ENCODE data around the gene UNC93B1. TPM values are rescaled to one million over a fixed set of nuclear protein-coding genes. Genes with fewer than 3 reads are reported as not detected.

UNC93B1 gene
- total RNA-seq, 1 experiment from 2014 or later = 26.5 TPM

GRCh38 chr11:68031144-68031464 lies 27.2 kb upstream of the UNC93B1 start:
- TSS peak; percentile 40 for BruUV-seq (replicated peaks)
- Histone ChIP-seq H3K4me3 (ENCODE audit: low read depth, low read length) (peak overlapping the region; percentile 98), H3K9me3 (no peaks in the 10 kb centered on the region), H3K4me1 (peaks cover 13% of the 10 kb centered on the region), H3K36me3 (ENCODE audit: control insufficient read depth, insufficient read depth, low read length) (peaks cover 4% of the 10 kb centered on the region), H3K27me3 (replicated peaks; ENCODE audit: control insufficient read depth, insufficient read depth, low read length) (no peaks in the 10 kb centered on the region)
- ChIA-PET CTCF (interaction anchor here (2.0 kb wide), 1 partner anchor 21 kb away, joined by 5 read pairs; the partner anchor contains the start of gene ALDH3B1), POLR2A (no interaction called here)
- Mint-ChIP-seq H3K9me3 (ENCODE audit: unreplicated experiment) (no peaks in the 10 kb centered on the region), H3K36me3 (ENCODE audit: insufficient read depth, unreplicated experiment) (peaks cover 31% of the 10 kb centered on the region), H3K27me3 (ENCODE audit: insufficient read depth, unreplicated experiment) (no peaks in the 10 kb centered on the region), H3K4me1 (ENCODE audit: low read depth, unreplicated experiment) (peaks cover 12% of the 10 kb centered on the region), H3K4me3 (ENCODE audit: unreplicated experiment) (peak overlapping the region; percentile 85), H3K27ac (ENCODE audit: unreplicated experiment) (peak overlapping the region; percentile 90)
- intact Hi-C loops (cut with micrococcal nuclease; ENCODE audit: unreplicated experiment) = loop anchor here (5.0 kb wide), 1 partner anchor 91 kb away; the partner anchor contains the start of gene CHKA
- no peak for TF ChIP-seq CTCF (IDR thresholded peaks at IDR 0.05; ENCODE audit: insufficient read depth in 1 of 2, low read depth in 1 of 2, low read length in 1 of 2, severe bottlenecking in 1 of 2, unreplicated experiment in 1 of 2)
- no peak for DNase-seq

GRCh38 chr11:68030318-68031143 lies 26.6 kb upstream of the UNC93B1 start, which contains the start of gene NDUFS8:
TSS of gene NDUFS8 (plus strand) at chr11:68030681. CDS start at chr11:68032152, 1,471 bp downstream.
- H3K4me3 Mint-ChIP-seq (ENCODE audit: unreplicated experiment) = peak within 1 kb of the TSS; percentile 85
- BruUV-seq (replicated peaks) = no TSS peak
- H3K4me3 ChIP-seq (ENCODE audit: low read depth, low read length) = peak within 1 kb of the TSS; percentile 98
- peak within 1 kb of the TSS; percentile 90 for H3K27ac Mint-ChIP-seq (ENCODE audit: unreplicated experiment)
- DNase-seq = peak; percentile 99 to 100
- peaks cover 4% of the 10 kb centered on the region for H3K36me3 ChIP-seq (ENCODE audit: control insufficient read depth, insufficient read depth, low read length)
- CTCF ChIA-PET = interaction anchor here (0.7 to 2.0 kb wide), 2 partner anchors 21 to 747 kb away, joined by 4 to 5 read pairs; partner anchors contain the start of gene ALDH3B1
- peaks cover 25% of the 10 kb centered on the region for H3K36me3 Mint-ChIP-seq (ENCODE audit: insufficient read depth, unreplicated experiment)
- intact Hi-C loops (cut with micrococcal nuclease; ENCODE audit: unreplicated experiment) = loop anchor here (1.0 to 5.0 kb wide), 2 partner anchors 20 to 92 kb away; partner anchors contain the start of genes ALDH3B1 and CHKA
- POLR2A ChIA-PET = no interaction called here
- no peaks in the 10 kb centered on the region for H3K27me3 Mint-ChIP-seq (ENCODE audit: insufficient read depth, unreplicated experiment)
- TF ChIP-seq CTCF (IDR thresholded peaks at IDR 0.05; ENCODE audit: insufficient read depth in 1 of 2, low read depth in 1 of 2, low read length in 1 of 2, severe bottlenecking in 1 of 2, unreplicated experiment in 1 of 2) = no peak
- H3K27me3 ChIP-seq (replicated peaks; ENCODE audit: control insufficient read depth, insufficient read depth, low read length) = no peaks in the 10 kb centered on the region
- peaks cover 12% of the 10 kb centered on the region for H3K4me1 Mint-ChIP-seq (ENCODE audit: low read depth, unreplicated experiment)
- no peaks in the 10 kb centered on the region for H3K9me3 ChIP-seq
- H3K9me3 Mint-ChIP-seq (ENCODE audit: unreplicated experiment) = no peaks in the 10 kb centered on the region
- peaks cover 13% of the 10 kb centered on the region for H3K4me1 ChIP-seq

GRCh38 chr11:68028802-68029545 lies 25.1 kb upstream of the UNC93B1 start:
- no peak for TF ChIP-seq CTCF (IDR thresholded peaks at IDR 0.05; ENCODE audit: insufficient read depth in 1 of 2, low read depth in 1 of 2, low read length in 1 of 2, severe bottlenecking in 1 of 2, unreplicated experiment in 1 of 2)
- BruUV-seq (replicated peaks) = no TSS peak
- ChIA-PET POLR2A (no interaction called here), CTCF (interaction anchor here (0.7 kb wide), 1 partner anchor 13 kb away, joined by 3 read pairs; no protein-coding TSS in a partner anchor)
- H3K36me3 Mint-ChIP-seq (ENCODE audit: insufficient read depth, unreplicated experiment) = peaks cover 12% of the 10 kb centered on the region
- H3K9me3 Mint-ChIP-seq (ENCODE audit: unreplicated experiment) = no peaks in the 10 kb centered on the region
- peak overlapping the region; percentile 90 for H3K27ac Mint-ChIP-seq (ENCODE audit: unreplicated experiment)
- no peaks in the 10 kb centered on the region for H3K9me3 ChIP-seq
- H3K4me1 Mint-ChIP-seq (ENCODE audit: low read depth, unreplicated experiment) = peaks cover 12% of the 10 kb centered on the region
- H3K4me3 Mint-ChIP-seq (ENCODE audit: unreplicated experiment) = peak overlapping the region; percentile 85
- no peaks in the 10 kb centered on the region for H3K27me3 ChIP-seq (replicated peaks; ENCODE audit: control insufficient read depth, insufficient read depth, low read length)
- no peak for DNase-seq
- H3K4me3 ChIP-seq (ENCODE audit: low read depth, low read length) = no peak overlapping the region
- H3K4me1 ChIP-seq = peaks cover 13% of the 10 kb centered on the region
- intact Hi-C loops (cut with micrococcal nuclease; ENCODE audit: unreplicated experiment) = no loop called here
- peaks cover 2% of the 10 kb centered on the region for H3K36me3 ChIP-seq (ENCODE audit: control insufficient read depth, insufficient read depth, low read length)
- H3K27me3 Mint-ChIP-seq (ENCODE audit: insufficient read depth, unreplicated experiment) = no peaks in the 10 kb centered on the region

Measured in Caco-2 (cell line).